C4-2B (cell line): ENCODE results near the gene RPGRIP1.
"Not testable (repeated sequence)": the region's sequence is repeated elsewhere in the genome, so short reads cannot be mapped to it uniquely, and the experiment has no call there.

Source experiments
- H3K27ac ChIP-seq: fragments of 450-650 bp; 2 replicates; pipeline ENCODE4 v1.5.1; 2017
- ZFX ChIP-seq: fragments of 450-650 bp; IDR thresholded peaks from 2 replicates; pipeline ENCODE4 v1.6.1; 2017
- TF ChIP-seq, protein P1 (sequence below): fragments of 450-650 bp; conservative IDR thresholded peaks from 2 replicates; pipeline ENCODE4 v1.5.1; 2017; ENCODE audit warnings: mild to moderate bottlenecking

The RPGRIP1 gene

GRCh38 chr14:21255385-21256101 lies 24.3 kb upstream of the RPGRIP1 start:
- TF ChIP-seq ZFX: no peak
- TF ChIP-seq, protein P1, sequence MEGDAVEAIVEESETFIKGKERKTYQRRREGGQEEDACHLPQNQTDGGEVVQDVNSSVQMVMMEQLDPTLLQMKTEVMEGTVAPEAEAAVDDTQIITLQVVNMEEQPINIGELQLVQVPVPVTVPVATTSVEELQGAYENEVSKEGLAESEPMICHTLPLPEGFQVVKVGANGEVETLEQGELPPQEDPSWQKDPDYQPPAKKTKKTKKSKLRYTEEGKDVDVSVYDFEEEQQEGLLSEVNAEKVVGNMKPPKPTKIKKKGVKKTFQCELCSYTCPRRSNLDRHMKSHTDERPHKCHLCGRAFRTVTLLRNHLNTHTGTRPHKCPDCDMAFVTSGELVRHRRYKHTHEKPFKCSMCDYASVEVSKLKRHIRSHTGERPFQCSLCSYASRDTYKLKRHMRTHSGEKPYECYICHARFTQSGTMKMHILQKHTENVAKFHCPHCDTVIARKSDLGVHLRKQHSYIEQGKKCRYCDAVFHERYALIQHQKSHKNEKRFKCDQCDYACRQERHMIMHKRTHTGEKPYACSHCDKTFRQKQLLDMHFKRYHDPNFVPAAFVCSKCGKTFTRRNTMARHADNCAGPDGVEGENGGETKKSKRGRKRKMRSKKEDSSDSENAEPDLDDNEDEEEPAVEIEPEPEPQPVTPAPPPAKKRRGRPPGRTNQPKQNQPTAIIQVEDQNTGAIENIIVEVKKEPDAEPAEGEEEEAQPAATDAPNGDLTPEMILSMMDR: no peak
- H3K27ac ChIP-seq: no peak overlapping the region

GRCh38 chr14:21256102-21256447 lies 23.8 kb upstream of the RPGRIP1 start:
- not testable (repeated sequence) for H3K27ac ChIP-seq

GRCh38 chr14:21256539-21257393 lies 23.1 kb upstream of the RPGRIP1 start:
- TF ChIP-seq, protein P1: no peak
- TF ChIP-seq ZFX: no peak
- H3K27ac ChIP-seq: no peak overlapping the region

DNA sequence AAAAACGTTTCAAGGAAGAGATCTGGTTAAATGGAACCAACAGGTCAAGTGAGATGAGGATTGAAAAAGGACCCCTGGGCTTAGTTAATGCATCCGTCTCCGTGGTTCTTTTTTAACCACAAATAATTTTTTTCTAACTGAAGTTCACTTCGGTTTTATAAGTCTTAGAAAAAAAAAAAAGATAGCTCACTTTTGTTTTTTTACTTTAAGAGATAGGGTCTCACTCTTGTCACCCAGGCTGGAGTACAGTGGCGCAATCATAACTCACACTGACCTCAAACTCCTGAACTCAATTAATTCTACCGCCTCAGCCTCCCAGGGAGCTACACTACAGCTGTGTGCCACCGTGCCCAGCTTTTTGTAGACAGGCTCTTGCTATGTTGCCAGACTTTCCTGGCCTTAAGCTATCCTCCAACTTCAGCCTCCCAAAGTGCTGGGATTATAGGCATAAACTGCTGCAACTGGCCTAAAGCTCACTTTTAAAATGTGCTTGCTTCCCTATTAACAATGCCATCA lies 22.4 kb upstream of the RPGRIP1 start:
- no peak overlapping the region for H3K27ac ChIP-seq
- TF ChIP-seq, protein P1: no peak
- TF ChIP-seq ZFX: no peak

DNA sequence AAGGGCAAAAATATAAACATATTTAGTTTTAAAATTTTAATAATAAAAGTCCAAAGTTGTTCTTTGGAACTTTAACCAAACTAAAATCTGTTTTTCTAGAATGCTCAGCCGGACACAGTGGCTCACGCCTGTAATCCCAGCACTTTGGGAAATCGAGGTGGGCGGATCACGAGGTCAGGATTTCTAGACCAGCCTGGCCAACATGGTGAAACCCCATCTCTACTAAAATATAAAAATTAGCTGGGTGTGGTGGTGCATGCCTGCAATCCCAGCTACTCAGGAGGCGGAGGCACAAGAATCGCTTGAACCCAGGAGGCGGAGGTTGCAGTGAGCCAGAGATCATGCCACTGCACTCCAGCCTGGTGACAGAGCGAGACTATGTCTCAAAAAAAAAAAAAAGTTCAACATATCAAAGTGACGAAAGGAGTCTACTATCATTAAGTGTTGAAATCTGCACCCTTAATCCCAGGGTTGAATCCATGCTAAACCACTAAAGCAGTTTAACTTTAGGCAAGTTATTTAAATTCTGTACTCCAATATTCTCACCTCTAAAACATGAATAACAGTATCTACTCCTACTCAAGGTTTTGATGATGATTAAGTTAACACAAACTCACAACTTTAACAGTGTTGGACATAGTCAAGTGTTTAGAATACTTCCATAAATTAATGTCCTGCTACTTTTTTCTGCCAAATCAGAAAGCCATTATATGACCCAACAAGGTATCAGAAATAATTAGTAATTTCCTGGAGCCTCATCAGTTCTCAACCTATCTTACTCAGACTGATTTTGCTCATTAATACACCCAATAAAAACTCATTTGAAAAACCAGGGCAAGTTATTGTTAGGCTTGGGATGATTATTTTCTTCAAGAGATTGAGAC lies 21.6 kb upstream of the RPGRIP1 start:
- TF ChIP-seq ZFX: no peak
- TF ChIP-seq, protein P1: no peak
- no peak overlapping the region for H3K27ac ChIP-seq

- no peak overlapping the region for H3K27ac ChIP-seq
- no peak for TF ChIP-seq ZFX
- TF ChIP-seq, protein P1: no peak
These were observed 20.7 kb upstream of the RPGRIP1 start for GRCh38 chr14:21258889-21259787.

- TF ChIP-seq, protein P1: no peak
- TF ChIP-seq ZFX: no peak
- no peak overlapping the region for H3K27ac ChIP-seq
These were observed 18.1 kb upstream of the RPGRIP1 start for GRCh38 chr14:21261824-21262223.
